RPMI8226 (cell line): ENCODE data around the gene HCAR3.
"Not testable (repeated sequence)": the region's sequence is repeated elsewhere in the genome, so short reads cannot be mapped to it uniquely, and the experiment has no call there.

Experiments used
- DNase-seq: peaks from one replicate; pipeline ENCODE4 v3.0.0-alpha.2; 2015

HCAR3 gene

GRCh38 chr12:122716658-122717057 lies at the start of gene HCAR3:
TSS of gene HCAR3 (minus strand) at chr12:122716811. CDS start at chr12:122716737, 74 bp downstream.
- DNase-seq = not testable (repeated sequence)

- no peak for DNase-seq
Measured at GRCh38 chr12:122757568-122757967, 41.0 kb upstream of the HCAR3 start.

GRCh38 chr12:122754790-122755189 lies 38.2 kb upstream of the HCAR3 start:
- no peak for DNase-seq

- DNase-seq = peak; percentile 20
Measured at GRCh38 chr12:122753319-122753650, 36.7 kb upstream of the HCAR3 start.

- peak; percentile 99 for DNase-seq
Measured at GRCh38 chr12:122752464-122753318, 36.1 kb upstream of the HCAR3 start, which contains the start of gene DENR. TSS of gene DENR (plus strand) at chr12:122752824. CDS start at chr12:122753702, 878 bp downstream.

- DNase-seq = not testable (repeated sequence)
Measured at GRCh38 chr12:122750781-122751515, 34.3 kb upstream of the HCAR3 start.

GRCh38 chr12:122749569-122750332 lies 33.1 kb upstream of the HCAR3 start:
- no peak for DNase-seq

- no peak for DNase-seq
Measured at GRCh38 chr12:122747224-122748135, 30.9 kb upstream of the HCAR3 start.

- no peak for DNase-seq
Measured at GRCh38 chr12:122743895-122744525, 27.4 kb upstream of the HCAR3 start.

- no peak for DNase-seq
Measured at GRCh38 chr12:122740351-122740750, 23.7 kb upstream of the HCAR3 start.

GRCh38 chr12:122738571-122738970 lies 22.0 kb upstream of the HCAR3 start:
- DNase-seq = no peak

GRCh38 chr12:122732611-122733010 lies 16.0 kb upstream of the HCAR3 start:
- DNase-seq = no peak

GRCh38 chr12:122732170-122732569 lies 15.6 kb upstream of the HCAR3 start:
- DNase-seq = no peak

- no peak for DNase-seq
Measured at GRCh38 chr12:122730215-122731014, 13.8 kb upstream of the HCAR3 start, which contains the start of gene HCAR1. TSS of gene HCAR1 (minus strand) at chr12:122730844. CDS start at chr12:122730339, 505 bp downstream.

- DNase-seq = no peak
Measured at GRCh38 chr12:122729583-122730214, 13.1 kb upstream of the HCAR3 start.

- peak; percentile 55 for DNase-seq
Measured at GRCh38 chr12:122726080-122726558, 9.5 kb upstream of the HCAR3 start.

- DNase-seq = no peak
Measured at GRCh38 chr12:122725452-122726079, 9.0 kb upstream of the HCAR3 start.

GRCh38 chr12:122724641-122725243 lies 8.1 kb upstream of the HCAR3 start:
- DNase-seq = no peak

GRCh38 chr12:122722387-122722786 lies 5.8 kb upstream of the HCAR3 start:
- no peak for DNase-seq
